ENCODE data around the gene AP1G2. TPM values are rescaled to one million over a fixed set of nuclear protein-coding genes. Genes with fewer than 3 reads are reported as not detected.
A peak's percentile ranks its signal among the peaks of the same experiment; 100 is the strongest.

Gene AP1G2
- total and polyA plus RNA-seq, 2 of the 13 experiments (the other 11 are each of a cell fraction or from before 2014, with no cell fraction given), result 96.9 to 611 TPM

DNA sequence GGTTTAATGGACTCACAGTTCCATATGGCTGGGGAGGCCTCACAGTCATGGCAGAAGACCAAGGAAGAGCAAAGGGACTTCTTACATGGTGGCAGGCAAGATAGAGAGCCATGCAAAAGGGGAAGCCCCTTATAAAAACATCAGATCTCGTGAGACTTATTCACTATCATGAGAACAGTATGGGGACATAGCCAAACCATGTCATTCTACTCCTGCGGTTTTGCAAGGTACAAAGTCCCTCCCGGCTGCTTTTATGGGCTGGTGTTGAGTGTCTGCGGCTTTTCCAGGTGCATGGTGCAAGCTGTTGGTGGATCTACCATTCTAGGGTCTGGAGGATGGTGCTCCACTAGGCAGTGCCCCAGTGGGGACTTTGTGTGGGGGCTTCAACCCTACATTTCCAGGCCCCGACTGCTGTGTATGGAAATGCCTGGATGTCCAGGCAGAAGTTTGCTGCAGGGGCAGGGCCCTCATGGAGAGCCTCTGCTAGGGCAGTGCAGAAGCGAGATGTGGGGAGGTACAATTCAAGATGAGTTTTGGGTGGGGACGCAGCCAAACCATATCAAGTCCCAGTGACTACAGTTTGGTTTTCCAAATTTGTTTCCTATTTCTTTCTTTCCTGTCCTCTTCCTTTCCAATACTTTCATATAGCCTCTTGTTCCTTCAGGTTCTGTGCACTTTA is 42.0 kb upstream of the AP1G2 start (continued):
- peak; percentile 81 for TF ChIP-seq ZNF710 (CRISPR knock-in tag; IDR thresholded peaks at IDR 0.05; ENCODE audit: borderline replicate concordance)
- TF ChIP-seq RXRB (CRISPR knock-in tag; IDR thresholded peaks at IDR 0.05; ENCODE audit: borderline replicate concordance), result peak; percentile 62; the same call in 1 of the 2 replicates
- TF ChIP-seq ZNF337 (CRISPR knock-in tag; IDR thresholded peaks at IDR 0.05; ENCODE audit: borderline replicate concordance, low read depth), result peak; percentile 86
- TF ChIP-seq, protein P1, sequence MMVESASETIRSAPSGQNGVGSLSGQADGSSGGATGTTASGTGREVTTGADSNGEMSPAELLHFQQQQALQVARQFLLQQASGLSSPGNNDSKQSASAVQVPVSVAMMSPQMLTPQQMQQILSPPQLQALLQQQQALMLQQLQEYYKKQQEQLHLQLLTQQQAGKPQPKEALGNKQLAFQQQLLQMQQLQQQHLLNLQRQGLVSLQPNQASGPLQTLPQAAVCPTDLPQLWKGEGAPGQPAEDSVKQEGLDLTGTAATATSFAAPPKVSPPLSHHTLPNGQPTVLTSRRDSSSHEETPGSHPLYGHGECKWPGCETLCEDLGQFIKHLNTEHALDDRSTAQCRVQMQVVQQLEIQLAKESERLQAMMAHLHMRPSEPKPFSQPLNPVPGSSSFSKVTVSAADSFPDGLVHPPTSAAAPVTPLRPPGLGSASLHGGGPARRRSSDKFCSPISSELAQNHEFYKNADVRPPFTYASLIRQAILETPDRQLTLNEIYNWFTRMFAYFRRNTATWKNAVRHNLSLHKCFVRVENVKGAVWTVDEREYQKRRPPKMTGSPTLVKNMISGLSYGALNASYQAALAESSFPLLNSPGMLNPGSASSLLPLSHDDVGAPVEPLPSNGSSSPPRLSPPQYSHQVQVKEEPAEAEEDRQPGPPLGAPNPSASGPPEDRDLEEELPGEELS (CRISPR knock-in tag; IDR thresholded peaks at IDR 0.05), result peak; percentile 56; the same call in 1 of the 2 replicates
- TF ChIP-seq MYC (CRISPR knock-in tag; IDR thresholded peaks at IDR 0.05; ENCODE audit: borderline replicate concordance), result peak; percentile 69
- TF ChIP-seq, protein P2, sequence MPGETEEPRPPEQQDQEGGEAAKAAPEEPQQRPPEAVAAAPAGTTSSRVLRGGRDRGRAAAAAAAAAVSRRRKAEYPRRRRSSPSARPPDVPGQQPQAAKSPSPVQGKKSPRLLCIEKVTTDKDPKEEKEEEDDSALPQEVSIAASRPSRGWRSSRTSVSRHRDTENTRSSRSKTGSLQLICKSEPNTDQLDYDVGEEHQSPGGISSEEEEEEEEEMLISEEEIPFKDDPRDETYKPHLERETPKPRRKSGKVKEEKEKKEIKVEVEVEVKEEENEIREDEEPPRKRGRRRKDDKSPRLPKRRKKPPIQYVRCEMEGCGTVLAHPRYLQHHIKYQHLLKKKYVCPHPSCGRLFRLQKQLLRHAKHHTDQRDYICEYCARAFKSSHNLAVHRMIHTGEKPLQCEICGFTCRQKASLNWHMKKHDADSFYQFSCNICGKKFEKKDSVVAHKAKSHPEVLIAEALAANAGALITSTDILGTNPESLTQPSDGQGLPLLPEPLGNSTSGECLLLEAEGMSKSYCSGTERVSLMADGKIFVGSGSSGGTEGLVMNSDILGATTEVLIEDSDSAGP (CRISPR knock-in tag; IDR thresholded peaks at IDR 0.05; ENCODE audit: borderline replicate concordance), result peak; percentile 71; the same call in 1 of the 2 replicates
- TF ChIP-seq, protein P3, sequence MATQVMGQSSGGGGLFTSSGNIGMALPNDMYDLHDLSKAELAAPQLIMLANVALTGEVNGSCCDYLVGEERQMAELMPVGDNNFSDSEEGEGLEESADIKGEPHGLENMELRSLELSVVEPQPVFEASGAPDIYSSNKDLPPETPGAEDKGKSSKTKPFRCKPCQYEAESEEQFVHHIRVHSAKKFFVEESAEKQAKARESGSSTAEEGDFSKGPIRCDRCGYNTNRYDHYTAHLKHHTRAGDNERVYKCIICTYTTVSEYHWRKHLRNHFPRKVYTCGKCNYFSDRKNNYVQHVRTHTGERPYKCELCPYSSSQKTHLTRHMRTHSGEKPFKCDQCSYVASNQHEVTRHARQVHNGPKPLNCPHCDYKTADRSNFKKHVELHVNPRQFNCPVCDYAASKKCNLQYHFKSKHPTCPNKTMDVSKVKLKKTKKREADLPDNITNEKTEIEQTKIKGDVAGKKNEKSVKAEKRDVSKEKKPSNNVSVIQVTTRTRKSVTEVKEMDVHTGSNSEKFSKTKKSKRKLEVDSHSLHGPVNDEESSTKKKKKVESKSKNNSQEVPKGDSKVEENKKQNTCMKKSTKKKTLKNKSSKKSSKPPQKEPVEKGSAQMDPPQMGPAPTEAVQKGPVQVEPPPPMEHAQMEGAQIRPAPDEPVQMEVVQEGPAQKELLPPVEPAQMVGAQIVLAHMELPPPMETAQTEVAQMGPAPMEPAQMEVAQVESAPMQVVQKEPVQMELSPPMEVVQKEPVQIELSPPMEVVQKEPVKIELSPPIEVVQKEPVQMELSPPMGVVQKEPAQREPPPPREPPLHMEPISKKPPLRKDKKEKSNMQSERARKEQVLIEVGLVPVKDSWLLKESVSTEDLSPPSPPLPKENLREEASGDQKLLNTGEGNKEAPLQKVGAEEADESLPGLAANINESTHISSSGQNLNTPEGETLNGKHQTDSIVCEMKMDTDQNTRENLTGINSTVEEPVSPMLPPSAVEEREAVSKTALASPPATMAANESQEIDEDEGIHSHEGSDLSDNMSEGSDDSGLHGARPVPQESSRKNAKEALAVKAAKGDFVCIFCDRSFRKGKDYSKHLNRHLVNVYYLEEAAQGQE (IDR thresholded peaks at IDR 0.05; ENCODE audit: borderline replicate concordance in 1 of 2, low read depth in 1 of 2, low read length in 2 of 2), result 0 out of 4 replicates have a peak, but pooled peaks of 1 of the 2 experiments have one; percentile 6
- TF ChIP-seq ETV6 (CRISPR knock-in tag; conservative IDR thresholded peaks at IDR 0.05), result peak; percentile 66; the same call in 1 of the 2 replicates
- peak; percentile 25; the same call in 1 of the 2 replicates for TF ChIP-seq ZNF142 (CRISPR knock-in tag; IDR thresholded peaks at IDR 0.05)
- 0 out of 2 replicates have a peak, but pooled peaks have one; percentile 16 for TF ChIP-seq PAX8 (CRISPR knock-in tag; IDR thresholded peaks at IDR 0.05; ENCODE audit: borderline replicate concordance)
